H7 (cell line): ENCODE data around the gene PEX12. TPM values are rescaled to one million over a fixed set of nuclear protein-coding genes. Genes with fewer than 3 reads are reported as not detected.

Experiments used
- DNase-seq: peaks from one replicate; pipeline ENCODE4 v3.0.0; 2012
- H3K27me3 ChIP-seq: 2 replicates; pipeline ENCODE4 v1.6.0; 2011; ENCODE audit warnings: mild to moderate bottlenecking, low read length; ENCODE audit not compliant: control insufficient read depth, insufficient read depth
- H3K36me3 ChIP-seq: replicated peaks from 2 replicates; pipeline ENCODE4 v1.5.1; 2011; ENCODE audit warnings: low read length; ENCODE audit not compliant: control insufficient read depth, insufficient read depth
- H3K4me3 ChIP-seq: 2 replicates; pipeline ENCODE4 v1.5.1; 2011; ENCODE audit warnings: low read depth, mild to moderate bottlenecking, control low read depth, low read length, moderate library complexity; ENCODE audit not compliant: insufficient read depth
- total RNA-seq: library from RNA; depleted of rRNA; stranded (reverse); fragments of >200 nt; shearing (Covaris generic); gene quantifications from 2 replicates; pipeline ENCODE4 v1.2.3, GENCODE V29; 2014

The PEX12 gene
- total RNA-seq, 1 experiment from 2014 or later: 5.5 TPM

DNA sequence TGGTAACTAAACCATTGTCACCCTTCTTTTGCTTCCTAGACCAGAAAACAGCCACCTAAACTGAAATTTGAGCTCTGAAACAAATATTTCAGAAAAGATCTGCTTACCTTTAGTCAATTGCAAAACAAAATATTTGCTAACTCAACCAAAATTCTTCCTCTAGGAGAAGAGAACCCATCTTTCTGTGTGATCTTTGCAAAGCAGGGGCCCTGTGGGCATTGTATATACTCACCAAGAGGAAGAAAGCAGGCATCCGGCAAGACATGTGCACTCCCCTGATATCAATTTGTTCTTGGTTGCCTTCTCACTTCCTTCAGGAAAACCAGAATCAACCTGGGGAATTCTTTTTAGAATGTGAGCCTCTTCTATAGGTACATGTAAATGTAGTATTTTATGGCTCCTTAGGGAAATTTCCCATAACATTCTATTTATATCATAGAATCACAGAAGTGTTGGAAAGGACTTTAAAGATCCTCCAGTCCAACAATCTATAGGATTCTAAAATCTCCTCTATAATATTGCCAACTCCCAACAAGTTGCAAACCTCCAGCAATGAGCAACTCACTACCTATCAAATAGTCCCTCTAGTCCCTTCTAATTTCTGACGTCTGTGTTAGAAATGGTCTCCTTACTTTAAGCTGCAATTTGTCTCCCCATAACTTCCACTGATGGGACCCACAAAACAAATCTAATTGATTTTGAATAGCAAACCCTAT, 18.7 kb downstream of the PEX12 start:
- Histone ChIP-seq H3K36me3 (no peaks in the 10 kb centered on the region), H3K4me3 (no peak overlapping the region), H3K27me3 (no peaks in the 10 kb centered on the region; the same call in 1 of the 2 replicates)
- no peak for DNase-seq

GRCh38 chr17:35557353-35557752, 21.0 kb downstream of the PEX12 start:
- H3K36me3 ChIP-seq: no peaks in the 10 kb centered on the region
- DNase-seq: no peak
- H3K27me3 ChIP-seq: no peaks in the 10 kb centered on the region
- no peak overlapping the region for H3K4me3 ChIP-seq

- DNase-seq: no peak
- H3K27me3 ChIP-seq: no peaks in the 10 kb centered on the region
- H3K36me3 ChIP-seq: no peaks in the 10 kb centered on the region
- H3K4me3 ChIP-seq: no peak overlapping the region
These were observed 22.7 kb downstream of the PEX12 start for GRCh38 chr17:35555691-35556090.

GRCh38 chr17:35554668-35555067, 23.7 kb downstream of the PEX12 start:
- H3K4me3 ChIP-seq: no peak overlapping the region
- H3K27me3 ChIP-seq: no peaks in the 10 kb centered on the region
- no peak for DNase-seq
- H3K36me3 ChIP-seq: no peaks in the 10 kb centered on the region

- Histone ChIP-seq H3K27me3 (no peaks in the 10 kb centered on the region), H3K4me3 (no peak overlapping the region), H3K36me3 (no peaks in the 10 kb centered on the region)
- no peak for DNase-seq
These were observed 25.1 kb downstream of the PEX12 start for GRCh38 chr17:35553310-35553709.

DNA sequence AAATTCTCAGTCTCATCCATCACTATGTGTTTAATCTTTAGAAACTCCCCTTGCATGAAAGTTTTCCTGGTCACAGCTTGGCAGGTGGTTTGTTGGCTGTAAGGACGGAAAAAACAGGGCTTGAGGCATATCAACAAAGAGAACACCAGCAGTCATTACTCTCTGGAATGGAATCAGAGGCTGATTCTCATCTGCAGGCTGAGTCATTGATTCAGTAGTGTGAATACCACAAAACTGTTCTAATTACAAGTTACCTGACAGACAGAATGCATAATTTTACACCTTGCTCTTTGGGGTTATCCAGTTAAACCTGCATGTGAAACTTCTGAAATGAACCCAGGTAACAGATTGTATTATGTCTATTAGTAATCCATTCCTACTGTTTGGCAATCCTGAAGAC, 29.4 kb downstream of the PEX12 start:
- no peak for DNase-seq
- H3K27me3 ChIP-seq: no peaks in the 10 kb centered on the region
- H3K4me3 ChIP-seq: no peak overlapping the region
- H3K36me3 ChIP-seq: no peaks in the 10 kb centered on the region

GRCh38 chr17:35548208-35548810, 30.1 kb downstream of the PEX12 start:
- no peak for DNase-seq
- H3K27me3 ChIP-seq: no peaks in the 10 kb centered on the region
- no peaks in the 10 kb centered on the region for H3K36me3 ChIP-seq
- H3K4me3 ChIP-seq: no peak overlapping the region

- Histone ChIP-seq H3K27me3 (no peaks in the 10 kb centered on the region), H3K36me3 (no peaks in the 10 kb centered on the region), H3K4me3 (no peak overlapping the region)
- no peak for DNase-seq
These were observed 31.9 kb downstream of the PEX12 start for GRCh38 chr17:35546487-35546886.

DNA sequence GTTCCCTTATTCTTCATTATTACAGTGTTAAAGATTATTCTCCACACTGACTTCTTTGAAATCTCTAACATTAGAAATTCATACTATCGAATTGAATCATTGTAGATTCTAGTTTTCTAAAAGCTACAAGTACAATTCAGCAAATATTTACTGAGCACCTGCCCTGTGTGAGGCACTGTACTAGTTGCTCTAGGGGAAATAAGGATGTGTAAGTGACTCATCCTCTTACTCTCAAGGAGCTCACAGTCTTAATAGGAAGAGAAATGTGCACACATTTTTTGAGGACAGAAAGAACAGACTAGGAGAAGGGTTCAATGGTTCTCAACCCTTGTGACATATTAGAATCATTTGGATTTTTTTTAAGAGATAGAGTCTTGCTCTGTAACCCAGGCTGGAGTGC, 33.2 kb downstream of the PEX12 start:
- Histone ChIP-seq H3K36me3 (no peaks in the 10 kb centered on the region), H3K4me3 (no peak overlapping the region), H3K27me3 (no peaks in the 10 kb centered on the region)
- no peak for DNase-seq

DNA sequence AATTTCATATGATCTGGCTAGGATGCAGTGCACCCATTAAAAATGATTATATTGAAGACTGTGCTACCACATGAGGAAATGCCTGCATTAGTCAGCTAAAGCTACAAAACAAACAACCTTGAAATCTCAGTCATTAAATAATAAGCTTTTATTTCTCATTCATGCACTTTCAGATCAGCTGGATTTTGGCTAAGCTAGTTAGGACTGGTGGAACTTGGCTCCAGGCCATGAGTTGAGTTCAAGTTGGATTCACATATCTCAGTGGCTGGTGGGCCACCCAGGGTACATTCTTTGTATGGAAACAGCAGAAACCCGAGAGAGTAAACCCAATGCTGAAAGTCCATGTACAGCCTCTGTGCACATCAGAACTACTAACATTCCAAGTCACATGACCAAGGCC, 34.5 kb downstream of the PEX12 start:
- Histone ChIP-seq H3K27me3 (no peaks in the 10 kb centered on the region), H3K4me3 (no peak overlapping the region), H3K36me3 (no peaks in the 10 kb centered on the region)
- DNase-seq: no peak

DNA sequence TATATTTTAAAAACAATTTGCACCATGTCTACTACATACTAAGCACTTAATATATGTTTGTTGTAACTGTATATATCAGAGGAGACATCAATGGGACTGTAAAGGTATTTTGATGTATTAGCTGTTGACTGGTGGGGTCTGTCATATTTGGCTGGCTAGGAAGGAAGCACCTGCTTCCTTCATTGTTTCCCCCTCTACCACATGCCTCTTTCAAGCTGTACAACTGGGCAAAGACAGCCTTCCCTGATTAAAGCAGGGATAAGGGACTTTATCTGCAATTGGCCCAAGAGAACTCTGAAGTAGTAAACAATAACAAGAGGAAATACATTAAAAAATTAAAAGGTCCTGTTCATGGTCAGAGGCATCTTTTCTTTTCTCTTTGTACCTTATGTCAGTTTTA, 35.4 kb downstream of the PEX12 start:
- no peak for DNase-seq
- H3K36me3 ChIP-seq: no peaks in the 10 kb centered on the region
- no peak overlapping the region for H3K4me3 ChIP-seq
- no peaks in the 10 kb centered on the region for H3K27me3 ChIP-seq

- H3K27me3 ChIP-seq: no peaks in the 10 kb centered on the region
- no peak overlapping the region for H3K4me3 ChIP-seq
- no peaks in the 10 kb centered on the region for H3K36me3 ChIP-seq
- no peak for DNase-seq
These were observed 36.9 kb downstream of the PEX12 start for GRCh38 chr17:35541434-35541833.

GRCh38 chr17:35540589-35541404, 37.6 kb downstream of the PEX12 start:
- Histone ChIP-seq H3K27me3 (no peaks in the 10 kb centered on the region), H3K4me3 (no peak overlapping the region), H3K36me3 (no peaks in the 10 kb centered on the region)
- no peak for DNase-seq

GRCh38 chr17:35539659-35540026, 38.7 kb downstream of the PEX12 start:
- Histone ChIP-seq H3K4me3 (no peak overlapping the region), H3K36me3 (no peaks in the 10 kb centered on the region), H3K27me3 (no peaks in the 10 kb centered on the region)
- no peak for DNase-seq

GRCh38 chr17:35537601-35538141, 40.7 kb downstream of the PEX12 start, which contains the start of gene SLFN12L:
Gene SLFN12L, minus strand, starts transcription at chr17:35537678. Its CDS starts 15,314 bp downstream, at chr17:35522364.
- Histone ChIP-seq H3K4me3 (no peak within 1 kb of the TSS), H3K36me3 (no peaks in the 10 kb centered on the region), H3K27me3 (no peaks in the 10 kb centered on the region)
- no peak for DNase-seq
